Upper lobe of left lung (tissue), 6 donors: Measurements from ENCODE around the gene USP6NL. TPM values are rescaled to one million over a fixed set of nuclear protein-coding genes. Genes with fewer than 3 reads are reported as not detected.
A peak's percentile ranks its signal among the peaks of the same experiment; 100 is the strongest.

Experiments
- ATAC-seq, 2 donors: fragments of 200-7000 bp; cut with Tn5 transposase; one replicate each; pipeline ENCODE4 v1.9.1; 2022; ENCODE audit warnings: mild to moderate bottlenecking in 2 of 2, moderate library complexity in 2 of 2; ENCODE audit not compliant: low FRiP score in 2 of 2
- DNase-seq, 2 donors: peaks; one replicate each; pipeline ENCODE4 v3.0.0-alpha.2; 2019 to 2020
- H3K27ac ChIP-seq, 4 donors: fragments of 200-600 bp; sonication (generic); one replicate each; pipeline ENCODE4 v1.5.1; 2016 to 2019
- H3K27me3 ChIP-seq, 4 donors: fragments of 200-600 bp; sonication (generic); one replicate each; pipeline ENCODE4 v1.5.1; 2017 to 2019
- H3K36me3 ChIP-seq, 4 donors: fragments of 200-600 bp; sonication (generic); one replicate each; pipeline ENCODE4 v1.5.1; 2016 to 2019
- H3K4me1 ChIP-seq, 4 donors: fragments of 200-600 bp; sonication (generic); one replicate each; pipeline ENCODE4 v1.5.1; 2018 to 2019
- H3K4me3 ChIP-seq, 4 donors: fragments of 200-600 bp; sonication (generic); one replicate each; pipeline ENCODE4 v1.5.1; 2017 to 2019; ENCODE audit warnings: mild to moderate bottlenecking in 2 of 4, moderate library complexity in 1 of 4
- H3K9me3 ChIP-seq, 4 donors: fragments of 200-600 bp; sonication (generic); one replicate each; pipeline ENCODE4 v1.5.1; 2018 to 2019
- EP300 ChIP-seq, 4 donors: sonication (generic); formaldehyde crosslinking; IDR thresholded peaks; one replicate each; pipeline ENCODE4 v1.5.1; 2017; ENCODE audit warnings: antibody characterized with exemption in 4 of 4, control low read depth in 2 of 4
- POLR2A ChIP-seq, 4 donors: fragments of 450-650 bp; IDR thresholded peaks; one replicate each; pipeline ENCODE4 v1.5.1; 2016 to 2017; ENCODE audit warnings: antibody characterized with exemption in 4 of 4, mild to moderate bottlenecking in 2 of 4
- POLR2AphosphoS5 ChIP-seq, 2 donors: sonication (generic); formaldehyde crosslinking; IDR thresholded peaks; one replicate each; pipeline ENCODE4 v1.5.1; 2017; ENCODE audit warnings: antibody characterized with exemption in 2 of 2
- WGBS, 2 donors: methylation state at CpG; one replicate each; pipeline ENCODE4 v1.1.5; 2017 to 2018; 5-methylcytosine and 5-hydroxymethylcytosine counted together
- total RNA-seq, 6 donors: library from RNA; depleted of rRNA in 4 of 6; stranded (reverse); fragments of >200 nt in 4 of 6; gene quantifications; one replicate each; pipeline versions ENCODE4 v1.1.0 to v1.2.1, GENCODE V29; 2016 to 2021
- TF ChIP-seq, protein P1 (sequence below), 6 experiments: fragments of 450-650 bp in 4 of 6; fragments of 200-600 bp in 2 of 6; sonication (generic) in 2 of 6; IDR thresholded peaks; one replicate each; pipeline ENCODE4 v1.5.1; 2016 to 2019; ENCODE audit warnings: antibody characterized with exemption in 6 of 6
- donor health status: DM: no; HTN: no; CAD: no; lungs with moderate emphysema.
- donor health status: DM: no; HTN: yes; CAD: no; lungs with severe emphysema.

USP6NL gene
- total RNA-seq, 6 donors from 2014 or later, result 16.4 to 28.6 (median 21.8) TPM

DNA sequence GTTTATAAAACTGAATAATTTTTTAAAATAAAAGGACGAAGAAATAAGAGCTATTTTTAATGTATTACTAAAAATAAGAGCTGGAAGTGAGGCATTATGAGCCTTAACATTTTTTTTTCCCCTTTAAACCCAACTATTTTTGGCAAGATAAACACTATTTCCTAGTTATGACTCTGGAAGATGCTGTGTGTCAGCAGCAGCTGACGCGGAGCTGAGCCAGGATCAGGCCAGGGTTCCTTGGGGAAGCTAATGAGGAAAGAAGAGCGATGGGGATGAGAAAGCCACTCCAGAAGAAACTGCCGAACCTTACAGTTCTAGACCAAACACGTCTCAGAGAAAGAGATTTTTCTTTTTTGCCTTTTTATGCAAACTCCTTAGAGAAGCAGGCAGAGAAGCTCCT lies 85.9 kb downstream of the USP6NL start:
- Histone ChIP-seq H3K4me3 (no peak overlapping the region), H3K4me1 (peaks cover 23 to 31% (median 28%) of the 10 kb centered on the region in 4 donors), H3K27ac (peak overlapping the region in 2 of 4 donors; percentile 22 to 49), H3K9me3 (no peaks in the 10 kb centered on the region), H3K27me3 (no peaks in the 10 kb centered on the region), H3K36me3 (peaks cover 0 to 4% (median 0%) of the 10 kb centered on the region in 4 donors)
- ATAC-seq (peak; percentile 61 to 85), DNase-seq (no peak)
- 75 to 81% methylated on average over 6 of the region's 6 CpGs for WGBS, 2 donors
- TF ChIP-seq POLR2A (IDR thresholded peaks at IDR 0.05), result no peak
- peak in 1 of 2 donors; percentile 20 for TF ChIP-seq POLR2AphosphoS5 (IDR thresholded peaks at IDR 0.05)

DNA sequence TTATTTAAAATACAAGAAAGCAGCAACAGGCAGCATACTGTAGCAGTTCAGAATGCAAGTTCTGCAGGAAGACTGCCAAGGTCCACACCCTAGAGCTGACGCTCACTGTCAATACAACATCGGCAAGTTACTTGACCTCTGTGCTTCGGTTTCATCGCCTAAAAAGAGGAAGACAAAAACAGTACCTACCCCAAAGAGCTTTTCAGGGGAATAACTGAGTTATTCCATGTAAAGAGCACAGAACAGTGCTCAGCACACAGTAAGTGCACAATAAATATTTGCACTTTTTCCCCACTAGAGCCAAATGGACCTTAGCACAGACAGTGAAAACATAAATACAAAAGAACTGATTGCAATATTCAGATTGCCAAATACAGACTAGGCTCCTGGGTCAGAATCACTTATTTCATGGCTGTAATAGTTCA lies 88.6 kb downstream of the USP6NL start:
- Histone ChIP-seq H3K27ac (peak overlapping the region in 1 of 4 donors; percentile 16), H3K4me3 (no peak overlapping the region), H3K9me3 (no peaks in the 10 kb centered on the region), H3K4me1 (peaks cover 14 to 22% (median 18%) of the 10 kb centered on the region in 4 donors), H3K36me3 (peaks cover 0 to 4% (median 0%) of the 10 kb centered on the region in 4 donors), H3K27me3 (no peaks in the 10 kb centered on the region)
- ATAC-seq (peak in 1 of 2 donors; percentile 86), DNase-seq (peak in 1 of 2 donors; percentile 42)
- TF ChIP-seq POLR2AphosphoS5 (IDR thresholded peaks at IDR 0.05) (no peak), EP300 (IDR thresholded peaks at IDR 0.05) (no peak), POLR2A (IDR thresholded peaks at IDR 0.05) (no peak)
- TF ChIP-seq, protein P1, sequence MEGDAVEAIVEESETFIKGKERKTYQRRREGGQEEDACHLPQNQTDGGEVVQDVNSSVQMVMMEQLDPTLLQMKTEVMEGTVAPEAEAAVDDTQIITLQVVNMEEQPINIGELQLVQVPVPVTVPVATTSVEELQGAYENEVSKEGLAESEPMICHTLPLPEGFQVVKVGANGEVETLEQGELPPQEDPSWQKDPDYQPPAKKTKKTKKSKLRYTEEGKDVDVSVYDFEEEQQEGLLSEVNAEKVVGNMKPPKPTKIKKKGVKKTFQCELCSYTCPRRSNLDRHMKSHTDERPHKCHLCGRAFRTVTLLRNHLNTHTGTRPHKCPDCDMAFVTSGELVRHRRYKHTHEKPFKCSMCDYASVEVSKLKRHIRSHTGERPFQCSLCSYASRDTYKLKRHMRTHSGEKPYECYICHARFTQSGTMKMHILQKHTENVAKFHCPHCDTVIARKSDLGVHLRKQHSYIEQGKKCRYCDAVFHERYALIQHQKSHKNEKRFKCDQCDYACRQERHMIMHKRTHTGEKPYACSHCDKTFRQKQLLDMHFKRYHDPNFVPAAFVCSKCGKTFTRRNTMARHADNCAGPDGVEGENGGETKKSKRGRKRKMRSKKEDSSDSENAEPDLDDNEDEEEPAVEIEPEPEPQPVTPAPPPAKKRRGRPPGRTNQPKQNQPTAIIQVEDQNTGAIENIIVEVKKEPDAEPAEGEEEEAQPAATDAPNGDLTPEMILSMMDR (IDR thresholded peaks at IDR 0.05), result no peak
- 17 to 22% methylated on average over 4 of the region's 4 CpGs for WGBS, 2 donors

DNA sequence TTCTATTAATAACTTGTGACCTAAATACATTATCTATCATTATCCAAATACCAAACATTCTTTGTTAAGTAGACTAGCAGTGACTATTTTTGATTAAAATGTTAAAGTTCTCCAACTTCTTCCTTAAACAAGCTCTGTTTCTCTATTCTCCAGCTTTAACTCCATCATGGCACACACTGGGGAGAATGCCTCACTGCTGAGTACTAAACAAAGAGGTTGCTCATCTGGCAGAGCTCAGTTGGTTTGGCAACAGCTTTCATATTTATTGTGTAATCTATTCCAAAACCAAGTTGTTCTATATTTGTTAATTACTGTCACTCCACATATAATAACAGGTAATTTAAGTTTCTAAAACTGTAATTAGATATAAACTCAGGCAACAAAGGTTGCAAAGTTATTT lies 89.6 kb downstream of the USP6NL start:
- no peak for TF ChIP-seq POLR2AphosphoS5 (IDR thresholded peaks at IDR 0.05)
- TF ChIP-seq, protein P1 (IDR thresholded peaks at IDR 0.05), result no peak
- no peak for TF ChIP-seq EP300 (IDR thresholded peaks at IDR 0.05)
- TF ChIP-seq POLR2A (IDR thresholded peaks at IDR 0.05), result no peak
- no peak for DNase-seq
- ATAC-seq, result peak in 1 of 2 donors; percentile 55

DNA sequence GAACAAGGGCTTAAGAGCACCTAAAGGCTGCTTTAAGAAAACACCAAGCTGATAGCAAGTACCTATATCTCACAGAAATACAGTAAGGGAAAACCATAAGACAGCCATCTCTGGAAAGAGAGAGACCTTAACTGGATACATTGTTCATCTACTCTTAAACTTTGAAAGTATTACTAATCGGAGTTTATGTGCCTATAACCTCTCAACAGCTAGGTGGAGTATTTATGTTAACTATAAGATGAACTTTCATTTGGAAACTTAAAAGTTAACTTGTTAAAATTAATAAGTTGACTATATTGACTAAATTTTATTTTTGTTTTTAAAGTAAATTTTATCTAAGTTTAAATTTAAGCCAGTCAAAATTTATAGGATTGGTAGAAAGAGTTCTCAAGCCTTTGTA lies 90.6 kb downstream of the USP6NL start:
- H3K36me3 ChIP-seq, result peaks cover 0 to 4% (median 0%) of the 10 kb centered on the region in 4 donors
- no peaks in the 10 kb centered on the region for H3K27me3 ChIP-seq
- H3K4me3 ChIP-seq, result no peak overlapping the region
- no peak overlapping the region for H3K27ac ChIP-seq
- ATAC-seq (no peak), DNase-seq (no peak)
- 71 to 72% methylated on average over 1 of the region's 1 CpG for WGBS, 2 donors
- peaks cover 18 to 27% (median 23%) of the 10 kb centered on the region in 4 donors for H3K4me1 ChIP-seq
- H3K9me3 ChIP-seq, result no peaks in the 10 kb centered on the region
- TF ChIP-seq POLR2AphosphoS5 (IDR thresholded peaks at IDR 0.05) (no peak), EP300 (IDR thresholded peaks at IDR 0.05) (no peak), POLR2A (IDR thresholded peaks at IDR 0.05) (no peak)
- TF ChIP-seq, protein P1 (IDR thresholded peaks at IDR 0.05), result no peak

More for the DNA sequence above, 89.6 kb downstream of the USP6NL start:
- Histone ChIP-seq H3K36me3 (peaks cover 0 to 4% (median 0%) of the 10 kb centered on the region in 4 donors), H3K4me3 (no peak overlapping the region), H3K4me1 (peaks cover 18 to 21% (median 19%) of the 10 kb centered on the region in 4 donors), H3K27ac (no peak overlapping the region), H3K9me3 (no peaks in the 10 kb centered on the region), H3K27me3 (no peaks in the 10 kb centered on the region)

DNA sequence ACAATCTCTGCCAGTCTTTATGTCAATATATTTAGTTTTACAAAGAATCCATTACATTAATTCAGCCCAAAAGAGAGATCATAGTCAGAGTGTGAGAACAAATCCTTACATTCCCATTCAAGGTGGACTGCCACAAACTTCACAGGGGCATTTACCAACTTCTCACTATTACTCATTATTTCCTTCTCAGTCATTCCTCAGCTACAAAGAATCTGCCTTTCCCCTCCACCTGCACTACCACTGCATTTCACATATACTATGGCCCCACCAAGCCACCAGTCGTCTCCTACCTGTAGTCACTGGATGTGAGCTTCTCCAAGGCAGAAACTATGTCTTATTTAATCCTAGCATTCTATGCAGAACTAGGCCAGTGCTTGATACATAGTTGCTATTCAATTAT lies 94.3 kb downstream of the USP6NL start:
- H3K4me1 ChIP-seq, result peaks cover 9 to 21% (median 15%) of the 10 kb centered on the region in 4 donors
- no peak overlapping the region for H3K4me3 ChIP-seq
- no peak overlapping the region for H3K27ac ChIP-seq
- no peaks in the 10 kb centered on the region for H3K36me3 ChIP-seq
- no peaks in the 10 kb centered on the region for H3K9me3 ChIP-seq
- DNase-seq (no peak), ATAC-seq (no peak)
- TF ChIP-seq EP300 (IDR thresholded peaks at IDR 0.05) (no peak), POLR2A (IDR thresholded peaks at IDR 0.05) (no peak), POLR2AphosphoS5 (IDR thresholded peaks at IDR 0.05) (no peak)
- TF ChIP-seq, protein P1 (IDR thresholded peaks at IDR 0.05), result no peak
- H3K27me3 ChIP-seq, result no peaks in the 10 kb centered on the region
- 81 to 95% methylated on average over 1 of the region's 1 CpG for WGBS, 2 donors
